HG03097 (cell line): ENCODE data around the gene PRRX2.

ENCODE experiments used
- ATAC-seq: cut with Tn5 transposase; IDR thresholded peaks from one replicate; pipeline ENCODE4 v1.9.1; 2021; ENCODE audit not compliant: unreplicated experiment, low FRiP score

The PRRX2 gene

DNA sequence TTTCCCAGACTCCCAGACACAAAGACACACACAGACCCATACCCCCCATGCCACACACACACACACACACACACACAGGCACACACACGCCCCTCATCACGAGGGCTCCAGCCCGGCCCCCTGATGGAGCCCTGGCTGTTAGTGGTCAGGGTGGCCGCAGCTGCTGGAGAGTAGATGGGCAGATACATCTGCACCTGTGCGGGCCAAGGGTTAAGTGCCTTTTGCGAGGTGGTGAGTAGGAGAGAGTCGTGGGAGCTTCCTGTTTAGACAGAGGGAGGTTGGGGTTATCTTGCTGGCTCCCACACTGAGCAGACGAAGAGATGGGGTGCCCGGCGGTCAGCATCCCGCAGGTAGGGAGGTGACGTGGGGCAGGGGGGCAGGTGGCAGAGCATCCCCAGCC lies 8.2 kb downstream of the PRRX2 start:
- no peak for ATAC-seq

DNA sequence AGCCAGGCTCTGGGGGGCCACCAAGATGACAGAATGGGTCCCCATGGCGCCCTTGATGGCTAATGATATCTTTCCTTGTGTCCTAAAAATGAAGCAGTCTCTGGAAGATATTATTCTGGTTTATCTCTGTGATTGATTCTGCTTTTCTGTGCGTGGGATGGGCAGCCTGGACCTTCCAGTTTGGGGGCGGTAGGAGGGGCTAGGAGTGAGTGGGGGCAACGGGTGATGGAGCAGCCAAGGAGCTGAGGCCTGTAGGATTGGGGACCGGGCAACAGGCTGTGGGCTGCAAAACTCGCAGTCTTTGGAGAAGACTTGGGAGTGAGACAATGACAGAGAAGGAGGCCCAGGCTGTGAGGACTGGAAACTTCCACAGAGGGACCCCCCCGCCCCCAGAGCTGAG lies 8.8 kb downstream of the PRRX2 start:
- ATAC-seq, result no peak

DNA sequence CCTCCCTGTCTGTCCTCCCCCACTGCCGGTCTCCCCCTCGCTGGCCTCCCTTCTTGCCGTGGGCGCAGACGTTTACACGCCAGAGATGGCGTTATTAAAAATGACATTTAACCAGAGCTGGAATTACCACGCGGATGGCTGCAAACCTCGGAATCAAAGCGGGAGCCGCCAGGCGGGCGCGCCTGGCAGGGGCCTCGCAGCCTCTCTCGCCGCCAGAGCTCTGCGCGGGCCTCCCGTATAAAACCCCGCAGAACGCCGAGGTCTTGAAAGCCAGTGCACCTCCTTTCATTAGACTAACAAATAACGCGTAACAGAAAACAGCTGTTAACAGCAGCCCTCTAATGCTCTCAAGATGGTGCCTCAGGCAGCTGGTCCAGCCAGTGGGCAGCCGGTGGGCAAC lies 10.2 kb downstream of the PRRX2 start:
- no peak for ATAC-seq

DNA sequence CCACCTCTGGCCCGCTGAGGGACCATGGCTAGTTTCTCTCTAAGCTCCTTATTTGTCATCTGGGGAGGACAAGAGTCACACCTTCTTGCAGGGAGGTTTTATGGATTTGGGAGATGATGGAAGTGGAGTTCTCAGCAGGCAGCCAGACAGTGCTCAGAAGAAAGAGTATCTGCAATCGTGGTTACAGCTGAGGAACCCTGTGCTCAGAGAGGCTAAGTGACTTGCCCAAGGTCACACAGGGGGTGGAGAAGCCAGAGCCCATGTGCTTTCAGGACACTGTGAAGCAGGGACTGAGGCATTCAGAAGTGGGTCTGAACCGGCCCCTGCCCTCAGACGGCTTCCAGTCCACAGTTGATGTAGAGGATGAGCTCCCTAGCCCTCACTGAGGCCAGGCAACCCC lies 10.8 kb downstream of the PRRX2 start:
- ATAC-seq, result no peak

DNA sequence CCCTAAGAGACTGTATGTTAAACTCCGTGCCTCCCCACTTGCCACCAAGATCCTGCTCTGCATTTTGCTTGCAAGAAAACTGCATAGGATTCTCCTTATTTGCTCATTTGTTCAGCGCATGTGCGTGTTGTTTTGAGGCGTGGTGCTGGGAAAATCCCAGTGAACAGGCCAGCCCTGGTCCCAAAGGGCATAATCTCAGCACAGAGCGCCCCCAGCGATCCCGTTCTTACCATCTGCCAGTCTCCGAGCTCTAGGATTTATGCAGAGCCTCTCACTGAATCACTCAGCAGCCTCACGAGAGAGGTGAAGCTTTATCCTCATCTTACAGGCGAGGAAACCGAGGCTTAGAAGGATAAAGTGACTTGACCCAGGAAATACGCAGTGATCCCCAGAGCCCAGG lies 11.5 kb downstream of the PRRX2 start:
- no peak for ATAC-seq

DNA sequence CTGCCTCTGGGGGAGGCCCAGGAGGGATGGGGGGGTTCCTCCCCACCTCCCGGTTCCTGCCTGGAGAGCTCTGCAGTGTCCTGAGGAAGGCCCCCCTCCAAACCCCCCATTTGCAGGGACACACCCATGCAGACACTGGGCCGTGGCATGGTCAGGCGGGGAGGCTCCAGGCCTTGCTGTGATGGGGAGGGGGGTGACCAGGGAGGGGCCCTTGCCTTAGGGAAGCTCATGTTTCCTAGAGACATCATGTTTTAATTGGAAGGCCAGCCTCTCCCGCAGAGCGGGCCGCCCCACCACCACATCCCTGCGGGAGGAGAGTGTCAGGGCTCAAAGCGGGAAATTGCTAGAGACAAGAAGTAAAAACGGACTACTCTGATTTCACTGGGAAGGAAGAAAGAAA lies 12.0 kb downstream of the PRRX2 start:
- no peak for ATAC-seq

DNA sequence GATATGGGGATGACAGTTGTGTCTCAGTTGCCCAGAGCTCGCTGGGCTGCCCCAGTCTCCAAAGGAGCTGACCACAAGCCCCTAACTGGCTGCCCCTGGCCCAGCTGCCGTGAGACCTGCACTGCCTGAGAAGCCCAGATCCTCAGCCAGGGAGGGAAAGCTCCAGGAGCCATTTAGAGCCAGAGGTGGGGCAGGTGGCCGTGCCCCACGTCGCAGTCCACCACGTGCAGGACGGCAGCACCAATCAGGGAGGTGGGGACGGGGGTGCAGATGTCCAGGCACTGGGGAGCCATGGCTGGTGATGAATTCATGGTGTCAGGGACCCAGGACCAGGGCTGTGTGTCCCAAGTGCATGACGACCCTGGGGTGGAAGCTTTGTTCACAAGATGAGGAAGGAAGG lies 13.4 kb downstream of the PRRX2 start:
- ATAC-seq, result no peak

DNA sequence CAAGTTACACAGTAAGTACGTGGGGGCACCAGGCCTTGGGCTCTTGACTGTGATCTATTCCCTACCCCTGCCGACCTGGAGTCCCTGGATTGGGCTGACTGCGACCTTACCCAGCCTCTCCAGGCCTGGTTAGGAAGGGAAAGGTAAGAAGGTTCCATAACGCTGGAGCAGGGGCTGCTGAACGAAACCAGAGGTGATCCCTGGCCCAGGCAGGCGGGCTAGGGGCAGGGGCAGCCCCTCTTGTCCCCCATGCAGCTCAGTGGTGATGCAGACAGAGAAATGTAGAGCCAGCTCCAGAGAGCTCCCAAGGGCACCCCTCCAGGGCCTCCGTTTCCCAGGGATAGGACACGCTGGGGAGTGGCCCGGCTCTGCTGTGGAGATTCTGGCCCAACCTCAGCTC lies 14.1 kb downstream of the PRRX2 start:
- no peak for ATAC-seq

DNA sequence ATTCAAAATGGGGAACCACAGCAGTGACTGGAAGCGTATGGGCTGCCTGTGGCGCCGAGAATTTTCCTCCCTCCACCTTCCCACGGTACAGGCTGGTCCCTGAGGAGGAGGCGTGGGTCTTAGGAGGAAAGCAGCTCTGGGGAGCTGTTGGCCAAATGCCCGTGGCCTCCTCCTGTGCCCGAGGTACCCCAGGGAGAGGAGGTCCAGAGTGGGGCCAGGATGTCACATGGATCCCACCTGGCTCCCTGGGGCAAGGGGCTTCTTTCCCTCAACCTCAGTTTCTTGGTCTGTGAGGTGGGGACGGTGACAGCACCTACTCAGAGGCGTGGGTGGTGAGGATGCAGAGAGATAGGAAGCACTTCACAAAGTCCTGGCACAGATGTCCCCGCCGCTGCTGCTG lies 16.5 kb downstream of the PRRX2 start:
- ATAC-seq, result no peak

DNA sequence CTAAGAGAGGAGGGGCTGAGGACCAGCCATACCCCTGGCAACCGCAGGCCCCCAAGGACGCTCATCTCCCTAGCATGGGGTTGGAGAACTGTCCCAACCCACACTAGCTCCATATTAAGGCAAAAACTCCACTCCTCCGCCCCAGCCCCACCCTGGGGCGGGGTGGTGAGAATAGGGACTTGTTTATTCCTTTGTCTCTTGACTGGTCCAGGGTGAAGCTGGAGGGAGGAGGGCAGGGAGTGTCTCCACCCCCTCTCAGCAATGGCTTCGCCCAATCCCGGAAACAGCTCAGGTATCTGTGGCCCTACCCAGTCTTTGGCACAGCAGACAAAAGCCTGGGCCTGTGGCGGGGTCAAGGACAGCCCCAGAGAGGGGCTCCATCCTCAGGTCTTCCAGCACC lies 16.9 kb downstream of the PRRX2 start:
- no peak for ATAC-seq

DNA sequence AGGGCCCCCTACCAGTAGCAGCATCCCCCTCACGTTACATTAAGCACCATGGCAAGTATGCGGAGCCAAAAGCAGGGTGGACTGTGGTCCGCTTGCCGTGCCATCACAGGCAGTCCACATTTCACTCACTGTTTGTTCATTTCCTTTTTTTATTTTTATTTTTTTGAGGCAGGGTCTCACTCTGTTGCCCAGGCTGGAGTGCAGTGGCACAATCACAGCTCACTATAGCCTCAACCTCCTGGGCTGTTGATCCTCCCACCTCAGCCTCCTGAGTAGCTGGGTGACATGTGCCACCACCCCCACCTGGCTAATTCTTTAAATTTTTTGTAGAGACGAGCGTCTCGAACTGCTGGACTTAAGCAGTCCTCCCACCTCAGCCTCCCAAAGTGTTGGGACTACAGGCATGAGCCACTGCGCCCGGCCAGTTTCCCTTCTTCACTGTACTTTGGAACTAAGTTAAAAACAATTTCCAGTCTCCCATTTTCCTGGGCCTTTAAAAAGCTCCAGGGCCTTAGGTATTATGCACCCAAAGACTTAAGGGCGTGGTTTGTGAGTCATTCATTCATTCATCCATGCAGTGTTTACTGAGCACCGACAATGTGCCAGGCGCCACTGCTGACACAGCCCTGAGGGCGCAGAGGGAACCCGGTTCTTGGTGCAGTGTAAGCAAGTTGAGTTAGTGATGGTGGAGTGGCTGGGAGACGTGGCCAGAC lies 19.9 kb downstream of the PRRX2 start:
- ATAC-seq, result no peak

DNA sequence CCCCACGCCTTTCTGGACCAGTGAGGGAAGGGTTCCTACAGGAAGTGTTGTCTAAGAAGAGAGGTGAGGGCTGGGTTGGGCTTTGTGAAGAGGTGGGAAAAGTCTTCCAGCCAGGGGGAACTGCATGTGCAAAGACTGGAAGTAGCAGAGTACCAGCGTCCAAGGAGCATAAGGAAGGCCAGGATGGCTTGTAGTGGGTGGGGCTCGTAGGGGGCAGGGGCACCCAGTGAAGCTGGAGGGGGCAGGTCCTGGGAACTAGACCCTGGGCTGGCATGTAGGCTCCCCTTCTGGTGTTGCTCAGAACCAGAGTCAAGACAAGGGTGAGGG lies 20.4 kb downstream of the PRRX2 start:
- no peak for ATAC-seq

DNA sequence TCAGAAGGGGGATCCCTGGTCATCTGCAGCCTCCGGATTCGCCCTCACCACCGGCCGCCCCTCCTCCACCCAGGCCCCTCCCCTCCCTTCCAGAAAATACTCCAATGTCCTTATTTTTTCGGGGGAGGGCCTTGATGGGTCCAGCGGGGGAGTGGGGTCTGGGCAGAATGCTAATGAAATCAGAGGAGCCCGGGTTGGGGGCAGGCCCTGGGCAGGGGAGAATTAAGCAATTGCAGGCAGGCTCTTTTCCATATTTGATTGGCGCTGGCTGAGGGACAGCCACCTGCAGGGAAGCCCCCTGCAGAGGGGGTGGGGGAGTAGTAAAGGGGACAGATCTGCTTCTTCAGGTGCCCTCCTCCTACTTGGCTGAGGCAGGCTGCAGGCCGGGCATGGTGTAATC lies 21.3 kb downstream of the PRRX2 start:
- ATAC-seq, result no peak

DNA sequence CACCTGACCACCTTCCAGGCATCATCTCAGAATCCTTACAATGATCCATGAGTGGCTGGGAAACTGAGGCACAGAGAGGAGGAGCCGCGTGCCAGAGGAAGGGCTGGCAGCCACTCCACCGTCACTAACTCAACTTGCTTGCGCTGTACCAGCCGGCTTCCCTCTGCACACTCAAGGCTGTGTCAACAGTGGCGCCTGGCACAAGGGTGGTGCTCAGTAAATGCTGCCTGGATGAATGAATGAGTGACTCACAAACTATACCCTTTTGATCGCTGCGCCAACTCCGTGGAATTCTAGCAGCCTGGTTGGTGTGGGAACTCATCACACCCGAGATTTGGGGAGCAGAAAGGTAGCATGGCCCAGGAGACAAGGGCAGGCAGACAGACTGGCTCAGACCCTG lies 21.9 kb downstream of the PRRX2 start:
- no peak for ATAC-seq

DNA sequence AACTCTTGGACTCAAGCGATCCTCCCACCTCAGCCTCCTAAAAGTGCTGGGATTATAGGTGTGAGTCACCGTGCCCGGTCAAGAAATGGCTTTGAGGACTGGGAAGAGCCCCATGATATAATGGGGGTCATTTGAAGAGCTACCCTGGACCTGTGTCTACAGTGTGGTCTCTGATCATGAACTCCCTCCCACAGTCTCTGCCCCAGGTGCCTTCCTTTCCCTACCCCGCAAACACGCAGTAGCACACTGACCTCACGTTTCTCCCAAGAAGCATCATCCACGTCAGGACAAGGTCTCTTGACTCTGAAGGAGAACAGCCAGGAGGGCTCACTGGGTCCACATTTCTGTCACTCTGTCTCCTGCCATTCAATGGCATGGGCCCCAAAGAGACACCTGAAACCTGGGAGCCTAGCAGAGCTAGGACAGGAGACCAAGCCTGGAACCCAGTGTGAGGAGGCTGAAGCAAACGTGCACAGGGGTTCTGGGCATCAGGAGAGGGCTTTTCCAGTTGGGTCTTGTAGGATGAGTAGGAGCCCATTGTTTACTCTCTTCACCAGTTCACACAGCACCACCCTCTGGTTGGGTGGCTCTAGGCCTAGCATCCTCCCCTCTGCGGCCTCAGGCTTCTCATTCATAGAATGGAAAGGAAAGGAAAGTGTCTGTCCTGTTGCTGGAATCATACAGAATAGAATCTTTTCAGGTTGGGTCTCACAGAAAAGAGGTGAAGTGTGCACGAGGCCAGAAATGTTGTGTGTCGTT lies 23.0 kb downstream of the PRRX2 start:
- no peak for ATAC-seq

DNA sequence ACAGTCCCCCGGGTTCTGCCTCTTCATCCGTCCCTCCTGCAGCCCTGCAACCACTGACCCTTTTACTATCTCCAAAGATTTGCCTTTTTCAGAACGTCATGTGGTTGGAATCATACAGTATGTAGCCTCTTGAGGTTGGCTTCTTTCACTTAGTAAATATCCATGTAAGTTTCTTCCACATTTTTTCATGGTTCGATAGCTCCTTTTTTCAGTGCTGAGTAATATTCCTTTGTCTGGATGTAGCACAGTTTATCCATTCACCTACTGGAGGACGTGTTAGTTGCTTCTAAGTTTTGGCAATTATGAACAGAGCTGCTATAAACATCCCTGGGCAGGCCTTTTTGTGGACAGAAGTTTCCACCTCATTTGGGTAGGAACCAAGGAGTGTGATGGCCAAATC lies 27.1 kb downstream of the PRRX2 start:
- no peak for ATAC-seq

DNA sequence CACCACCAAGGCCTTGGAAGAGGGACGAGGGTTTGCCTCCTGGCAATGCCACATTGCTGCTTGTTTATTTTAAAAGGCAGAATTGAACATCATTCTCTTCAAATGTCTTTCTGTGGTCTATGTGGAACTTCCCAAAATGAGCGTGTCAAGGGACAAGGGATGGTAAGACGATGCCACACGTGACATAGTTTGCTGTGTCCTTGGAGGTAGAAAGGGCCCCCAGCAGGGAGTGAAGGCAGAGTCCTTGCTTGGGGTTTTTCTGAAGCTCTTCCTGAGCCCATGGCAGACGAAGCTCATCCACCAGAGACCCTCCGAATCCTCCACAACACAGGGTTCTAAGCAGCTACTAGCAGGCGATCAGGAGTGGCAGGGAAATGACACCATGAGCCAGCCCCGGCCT lies 28.3 kb downstream of the PRRX2 start:
- no peak for ATAC-seq

DNA sequence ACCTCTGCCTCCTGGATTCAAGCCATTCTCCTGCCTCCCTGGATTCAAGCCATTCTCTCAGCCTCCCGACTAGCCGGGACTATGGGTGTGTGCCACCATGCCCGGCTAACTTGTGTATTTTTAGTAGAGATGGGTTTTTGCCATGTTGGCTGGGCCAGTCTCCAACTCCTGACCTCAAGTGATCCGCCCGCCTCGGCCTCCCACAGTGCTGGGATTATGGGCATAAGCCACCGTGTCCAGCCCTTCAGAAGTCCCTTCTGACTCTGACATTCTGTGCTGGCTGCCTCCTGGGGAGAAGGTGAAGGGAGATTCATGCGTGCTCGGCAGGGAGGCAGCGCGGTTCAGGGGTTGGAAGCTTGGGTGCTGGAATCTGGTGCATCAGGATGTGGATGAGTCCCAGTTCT lies 28.8 kb downstream of the PRRX2 start:
- no peak for ATAC-seq

DNA sequence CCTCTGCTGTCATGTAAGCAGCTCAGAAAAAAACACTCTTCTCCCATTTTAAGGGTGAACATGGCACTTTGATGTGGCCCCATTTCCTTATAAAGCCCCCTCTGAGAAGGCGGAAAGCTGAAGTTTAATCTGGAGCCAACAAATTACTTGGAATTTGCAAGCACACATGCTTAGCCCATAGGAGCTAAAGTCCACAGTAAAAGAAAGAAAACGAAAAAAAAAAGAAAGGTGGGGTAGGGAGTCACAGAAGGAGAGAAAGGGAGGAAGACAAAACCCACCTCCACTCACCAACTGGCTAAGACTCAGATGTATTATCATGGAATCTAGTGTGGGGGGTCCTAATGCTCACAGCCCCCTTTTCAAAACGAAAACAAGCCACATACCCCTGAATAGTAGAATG lies 30.4 kb downstream of the PRRX2 start:
- no peak for ATAC-seq

DNA sequence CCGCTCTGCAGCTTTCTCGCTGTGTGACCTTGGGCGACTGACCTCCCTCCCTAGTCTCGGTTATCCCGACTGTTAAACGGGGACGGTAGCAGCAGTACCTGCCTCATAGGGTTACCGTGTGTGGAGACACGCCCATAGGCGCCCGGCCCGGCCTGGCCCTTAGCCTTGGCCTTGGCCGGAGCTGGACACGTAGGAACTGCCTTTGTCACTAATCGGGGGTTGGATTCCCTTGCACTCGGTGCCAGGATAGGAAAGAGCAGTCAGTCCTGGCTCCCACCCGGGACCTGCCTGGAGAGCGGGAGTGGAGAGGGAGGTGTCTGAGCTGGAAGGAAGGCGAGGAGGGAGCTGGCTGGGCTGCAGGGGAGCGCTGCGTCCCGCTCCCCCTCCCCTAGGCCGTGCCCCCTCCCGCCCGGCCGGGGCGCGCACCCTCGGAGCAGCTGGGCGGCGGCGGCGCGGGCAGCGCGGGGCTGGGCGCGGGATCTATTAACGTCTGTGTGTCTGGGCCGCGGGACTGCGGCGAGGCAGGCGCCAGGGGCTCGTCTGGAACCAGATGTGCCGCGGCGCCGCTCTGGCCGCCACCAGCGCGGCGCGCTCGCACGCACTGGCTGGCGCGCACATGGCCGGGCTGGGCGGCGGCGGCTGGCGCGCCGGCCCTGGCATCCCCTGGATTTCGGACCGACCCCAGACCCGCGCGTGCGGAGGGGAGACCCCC lies 31.7 kb downstream of the PRRX2 start:
- no peak for ATAC-seq

DNA sequence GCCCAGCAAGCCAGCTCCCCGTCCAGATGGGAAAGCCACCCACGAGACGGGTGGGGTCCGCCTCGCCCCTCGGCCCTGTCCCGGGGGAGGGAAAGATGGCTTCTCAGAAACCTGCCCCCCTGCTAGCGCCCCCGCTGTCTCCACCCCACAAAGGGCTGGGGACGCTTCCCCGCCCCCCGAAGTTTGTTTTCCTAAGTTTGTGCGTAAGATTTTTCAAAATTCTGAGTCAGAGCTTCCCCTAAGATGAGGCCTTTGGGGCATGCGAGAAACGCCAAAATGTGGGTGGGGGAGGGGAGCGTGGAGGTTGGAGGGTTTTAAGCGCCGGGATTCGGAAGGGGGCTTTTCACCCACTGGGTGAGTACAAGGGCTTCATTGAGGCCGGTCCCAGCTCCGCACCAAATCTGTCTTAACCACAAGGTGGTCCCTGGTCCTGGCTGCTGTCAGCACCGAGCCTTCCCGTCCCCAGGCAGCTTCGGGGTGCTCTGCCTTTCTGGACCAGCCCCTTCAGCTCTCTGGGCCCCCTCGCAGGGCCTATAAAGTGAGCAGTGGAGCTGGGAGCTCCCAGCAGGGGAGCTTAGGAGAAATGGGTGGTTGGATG lies 32.3 kb downstream of the PRRX2 start:
- no peak for ATAC-seq
